ENCODE results near the gene VPS41.
"Not testable (repeated sequence)": the region's sequence is repeated elsewhere in the genome, so short reads cannot be mapped to it uniquely, and the experiment has no call there.

VPS41 gene

DNA sequence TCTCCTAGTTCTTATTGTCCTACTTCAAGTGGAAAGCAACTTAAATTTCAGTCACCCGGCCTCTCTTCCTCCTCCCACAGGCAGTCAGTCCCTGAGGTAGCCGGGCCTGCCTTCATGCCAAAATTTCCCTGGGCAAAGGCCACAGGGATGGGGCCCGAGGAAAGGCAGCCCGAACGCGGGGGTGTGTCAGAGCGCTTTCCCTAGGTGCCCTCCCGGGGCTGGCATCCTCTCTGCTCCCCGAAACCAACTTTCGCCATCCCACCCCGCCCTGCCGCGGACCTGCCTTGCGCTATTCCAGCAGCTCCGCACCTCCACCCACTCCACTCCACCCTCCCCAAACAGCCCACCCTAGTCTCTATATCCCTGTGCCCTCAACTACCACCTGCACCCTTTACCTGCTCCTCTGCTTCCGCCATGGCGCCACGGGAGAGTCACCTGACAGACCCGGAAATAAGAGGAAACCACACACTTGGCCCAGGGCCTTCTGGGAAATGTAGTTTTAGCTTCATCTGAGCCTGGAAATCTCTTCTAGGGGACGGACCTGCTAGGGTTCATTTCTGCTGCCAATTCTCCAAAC is at the start of gene VPS41:
Gene VPS41, minus strand, starts transcription at position 433 of the 577 bp plus-strand sequence. Its CDS starts 17 bp downstream, at position 416.
- DNase-seq (ENCODE audit: low read depth in 2 of 2) = peak; percentile 53 to 58

DNA sequence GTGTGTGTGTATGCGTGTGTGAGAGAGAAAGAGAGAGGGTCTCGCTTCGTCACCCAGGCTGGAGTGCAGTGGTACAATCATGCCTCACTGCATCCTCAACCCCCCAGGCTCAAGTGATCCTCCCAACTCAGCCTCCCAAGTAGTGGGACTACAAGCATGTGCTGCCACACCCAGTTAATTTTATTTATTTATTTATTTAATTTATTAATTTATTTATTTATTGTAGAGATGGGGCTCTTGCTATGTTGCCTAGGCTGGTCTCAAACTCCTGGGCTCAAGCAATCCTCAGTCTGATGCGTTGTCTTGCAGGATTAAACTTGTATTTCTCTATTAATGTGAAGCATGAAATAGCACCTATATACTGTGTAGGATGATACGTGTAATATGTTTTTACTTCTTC is 46.9 kb upstream of the VPS41 start:
- DNase-seq (ENCODE audit: low read depth in 2 of 2) = no peak

DNA sequence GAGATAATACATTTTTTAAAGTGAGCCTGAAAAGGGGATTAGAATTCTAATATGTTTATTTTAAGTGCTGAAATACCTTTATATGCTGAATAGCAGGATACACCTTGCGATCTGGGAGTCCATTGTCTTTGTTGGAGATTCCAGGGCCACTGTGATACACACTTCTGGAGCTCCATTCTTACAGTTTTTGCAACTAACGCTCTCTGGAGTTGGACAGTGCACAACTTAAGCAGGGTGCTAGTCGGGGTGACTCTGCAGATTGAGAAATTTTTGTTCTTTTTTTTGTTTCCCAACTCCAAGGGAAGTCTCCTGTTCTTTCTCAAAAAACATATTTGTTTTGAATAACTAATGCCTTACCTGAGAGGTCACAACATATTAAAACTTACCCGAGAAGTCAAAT is 45.0 kb upstream of the VPS41 start:
- no peak for DNase-seq (ENCODE audit: low read depth in 2 of 2)

DNA sequence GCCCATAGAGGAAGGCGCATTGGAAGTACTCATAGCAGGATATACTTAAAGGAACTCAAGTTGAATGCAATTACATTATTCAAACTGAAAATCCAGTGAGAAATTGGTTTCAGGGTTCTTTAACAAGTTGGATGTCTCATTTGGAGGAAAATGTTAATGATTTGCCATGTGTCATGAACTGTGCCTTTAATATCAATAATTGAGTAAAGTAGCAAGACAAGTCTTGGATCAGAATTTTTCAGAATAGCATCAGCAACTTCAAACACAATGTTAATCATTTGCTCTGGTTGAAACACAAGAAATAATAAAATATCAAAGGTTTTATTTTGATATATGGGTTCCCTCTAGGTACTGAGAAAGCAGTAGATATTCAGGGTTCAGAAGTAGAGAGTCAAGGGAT is 44.2 kb upstream of the VPS41 start:
- DNase-seq (ENCODE audit: low read depth in 2 of 2) = no peak

DNA sequence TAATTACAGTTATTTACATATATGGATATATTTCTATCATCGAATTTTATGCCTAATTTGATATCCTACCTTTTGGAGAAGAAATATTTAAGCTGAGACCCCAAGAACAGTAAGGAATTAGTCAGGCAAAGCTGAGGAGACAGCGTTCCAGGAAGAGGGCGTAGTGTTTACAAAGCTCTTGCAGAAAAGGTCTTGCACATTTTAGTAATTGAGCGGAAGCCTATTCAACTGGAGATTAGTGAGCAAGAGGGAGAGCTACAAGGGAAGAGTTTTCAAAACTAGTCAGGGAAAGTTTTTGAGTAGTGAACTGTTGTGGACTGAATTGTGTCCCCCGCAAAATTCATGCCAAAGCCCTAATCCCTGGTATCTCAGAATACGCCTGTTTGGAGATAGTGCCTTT is 42.2 kb upstream of the VPS41 start:
- no peak for DNase-seq (ENCODE audit: low read depth in 2 of 2)

DNA sequence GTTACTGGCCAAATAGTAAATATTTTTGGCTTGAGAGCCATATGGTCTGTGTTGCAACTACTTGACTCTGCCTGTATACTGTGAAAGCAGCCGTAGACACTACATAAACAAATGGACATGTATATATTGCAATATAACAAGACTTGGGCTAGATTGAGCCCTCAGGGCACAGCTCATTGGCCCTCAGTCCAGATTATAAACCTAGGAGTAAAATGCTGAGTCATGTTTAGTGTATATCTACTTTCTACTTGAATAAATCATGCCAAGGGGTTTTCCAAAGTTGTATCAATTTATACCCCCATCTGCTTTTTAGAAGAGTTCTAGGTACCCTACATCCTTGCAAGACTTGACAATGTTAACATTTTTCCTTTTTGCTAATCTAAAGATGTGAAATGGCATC is 41.3 kb upstream of the VPS41 start:
- DNase-seq (ENCODE audit: low read depth in 2 of 2) = no peak

DNA sequence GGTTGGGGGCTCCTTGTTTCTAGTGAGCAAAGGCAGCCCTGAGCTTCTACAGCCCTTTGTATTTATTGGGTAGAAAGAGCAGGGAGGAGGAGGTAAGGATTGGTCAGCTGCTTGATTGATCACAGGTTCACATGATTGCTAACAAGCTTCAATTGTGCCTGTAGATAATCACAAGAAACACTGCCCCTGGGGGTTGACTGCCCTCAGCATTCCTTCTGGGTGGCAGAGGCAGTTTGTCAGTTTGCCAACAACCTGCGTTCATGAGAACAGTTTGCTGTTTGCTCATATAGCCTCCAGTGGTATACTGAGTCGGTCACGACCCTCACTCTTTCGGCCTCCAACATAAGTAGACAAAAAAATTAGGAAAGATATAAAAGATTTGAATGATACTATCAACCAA is 38.5 kb upstream of the VPS41 start:
- not testable (repeated sequence) for DNase-seq (ENCODE audit: low read depth in 2 of 2)

DNA sequence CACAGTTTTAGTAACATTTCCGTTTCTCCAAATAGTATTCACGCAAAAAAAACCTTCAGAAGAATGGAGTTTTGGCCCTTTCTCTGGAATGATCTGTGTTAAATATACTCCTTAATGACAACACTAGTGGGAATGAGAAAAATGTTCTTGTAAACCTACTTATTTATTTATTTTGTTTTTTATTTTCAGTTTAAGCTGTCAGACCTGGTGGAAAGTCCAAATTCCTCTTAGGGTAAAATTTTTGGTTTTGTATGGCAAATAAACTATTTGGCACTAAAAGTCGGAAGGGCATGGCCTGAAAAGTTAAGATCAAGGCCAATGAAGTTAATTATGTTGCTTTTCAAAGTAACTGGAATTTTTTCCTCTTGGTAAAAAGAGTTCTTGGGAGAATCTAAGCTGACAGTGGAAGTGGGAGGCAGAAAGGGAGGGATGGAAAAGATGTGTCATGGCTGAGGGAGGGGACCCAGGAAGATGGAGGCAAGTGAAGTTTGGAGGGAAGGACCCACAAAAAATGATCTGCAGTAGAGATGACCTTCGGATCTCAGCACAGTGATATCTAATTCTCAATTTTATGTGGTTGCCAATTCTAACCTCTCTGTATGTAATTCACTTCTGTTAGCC is 33.5 kb upstream of the VPS41 start:
- DNase-seq (ENCODE audit: low read depth in 2 of 2) = no peak

DNA sequence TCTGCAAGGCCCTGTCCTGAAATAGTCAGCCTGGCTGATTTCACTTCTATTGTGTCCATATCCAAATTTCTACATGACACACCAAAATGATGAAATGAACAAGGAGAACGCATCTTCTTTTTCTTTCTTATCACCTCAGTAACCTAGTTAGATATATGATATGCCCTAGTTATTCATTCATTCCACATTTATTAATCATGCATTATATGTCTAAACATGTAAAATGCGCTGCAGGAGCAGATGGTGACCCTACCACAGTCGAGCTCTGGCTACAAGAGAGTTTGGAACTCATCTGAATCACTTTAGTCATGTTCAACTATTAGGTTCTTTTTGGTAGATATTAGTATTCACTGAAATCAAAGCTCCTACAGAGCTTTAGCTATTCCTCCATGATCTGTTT is 31.8 kb upstream of the VPS41 start:
- DNase-seq (ENCODE audit: low read depth in 2 of 2) = no peak

DNA sequence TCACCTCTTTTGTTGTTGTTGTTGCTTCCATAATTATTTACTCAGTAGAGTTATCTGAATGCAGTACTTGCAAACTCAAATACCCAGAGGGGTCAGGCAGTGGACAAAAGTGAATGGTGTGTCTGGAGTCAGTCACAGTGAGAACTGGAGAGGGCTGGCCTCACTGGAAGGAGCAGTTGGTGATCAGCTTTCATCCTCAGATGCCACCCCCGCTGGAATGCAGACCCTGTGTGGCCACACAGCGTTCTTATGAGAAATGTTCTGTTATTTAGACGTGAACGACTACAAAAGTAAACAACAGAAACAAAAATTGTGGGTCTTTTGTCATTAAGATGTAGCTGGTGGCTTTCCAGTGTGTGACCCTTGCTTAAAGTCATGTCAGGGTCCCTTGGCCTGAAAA is 29.6 kb upstream of the VPS41 start:
- DNase-seq (ENCODE audit: low read depth in 2 of 2) = no peak

DNA sequence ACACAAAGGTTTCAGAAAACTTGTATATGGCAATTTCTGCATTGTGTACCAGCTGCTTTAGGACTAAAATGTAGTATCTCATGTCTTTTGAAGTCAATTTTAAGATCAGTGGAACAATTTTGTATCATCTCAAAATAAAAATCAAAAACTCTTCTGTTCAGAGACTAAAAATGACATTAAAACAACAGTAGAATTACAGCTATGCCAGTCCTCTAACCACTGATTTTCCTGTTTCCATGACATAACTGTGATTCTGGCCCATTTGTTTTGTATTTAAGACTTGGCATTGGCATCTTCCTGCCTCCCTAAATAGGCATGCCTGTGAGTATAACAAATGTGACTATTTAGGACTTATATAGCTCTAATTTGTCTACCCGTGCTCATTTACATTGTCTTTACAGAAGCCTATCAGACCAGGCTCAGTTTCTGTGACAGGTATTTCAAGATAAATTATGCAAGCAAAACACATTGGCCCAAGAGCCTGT is 29.1 kb upstream of the VPS41 start:
- DNase-seq (ENCODE audit: low read depth in 2 of 2) = no peak

DNA sequence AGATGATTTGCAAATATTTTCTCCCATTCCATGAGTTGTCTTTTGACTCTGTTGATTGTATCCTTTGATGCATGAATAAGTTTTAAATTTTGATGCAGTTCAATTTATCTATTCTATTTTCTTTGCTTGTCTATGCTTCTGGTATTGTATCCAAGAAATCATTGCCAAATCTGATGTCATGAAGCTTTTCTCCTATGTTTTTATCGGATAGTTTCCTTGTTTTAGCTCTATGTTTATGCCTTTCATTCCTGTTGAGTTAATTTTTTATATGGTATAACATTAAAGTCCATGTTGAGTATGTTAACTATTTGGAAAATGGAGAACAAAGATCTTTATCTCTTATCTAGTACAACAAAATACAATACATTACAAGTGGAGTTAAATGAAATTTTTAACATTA is 27.6 kb upstream of the VPS41 start:
- no peak for DNase-seq (ENCODE audit: low read depth in 2 of 2)

DNA sequence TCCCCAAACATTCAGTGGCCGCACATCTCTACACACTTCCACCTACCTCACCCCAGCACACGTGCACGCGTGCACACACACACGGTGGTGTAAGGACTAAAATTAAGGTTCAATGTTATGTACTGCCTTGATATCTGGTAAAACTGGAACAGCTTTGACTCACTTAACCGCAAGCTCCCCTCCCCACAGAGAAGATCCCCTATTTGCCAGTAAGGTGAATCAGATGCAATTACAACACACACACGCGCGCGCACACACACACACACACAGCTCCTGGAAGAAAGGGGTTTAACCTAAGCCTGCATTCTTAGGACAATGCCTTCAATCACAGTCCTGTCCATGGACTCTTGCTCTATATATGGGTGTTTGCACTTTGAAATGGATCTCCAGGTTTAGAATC is 25.5 kb upstream of the VPS41 start:
- no peak for DNase-seq (ENCODE audit: low read depth in 2 of 2)

DNA sequence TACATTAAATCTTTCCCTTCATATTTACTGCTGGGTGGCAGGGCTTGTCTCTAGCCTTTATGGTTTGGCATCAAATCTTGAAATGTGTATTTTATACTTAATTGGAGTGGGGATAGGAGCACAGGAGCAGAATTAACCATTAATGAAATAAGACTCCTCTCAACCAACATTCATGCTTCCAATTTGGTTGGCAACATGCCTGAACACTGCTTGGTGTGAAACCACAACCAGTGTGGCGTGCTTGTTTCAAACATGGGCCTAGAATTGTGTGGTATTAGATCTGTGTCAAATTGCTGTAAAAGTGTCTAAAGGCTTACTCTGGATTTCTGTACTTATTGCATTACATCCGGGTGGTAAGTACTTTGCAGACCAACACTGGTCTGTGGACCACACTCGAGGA is 25.1 kb upstream of the VPS41 start:
- no peak for DNase-seq (ENCODE audit: low read depth in 2 of 2)

DNA sequence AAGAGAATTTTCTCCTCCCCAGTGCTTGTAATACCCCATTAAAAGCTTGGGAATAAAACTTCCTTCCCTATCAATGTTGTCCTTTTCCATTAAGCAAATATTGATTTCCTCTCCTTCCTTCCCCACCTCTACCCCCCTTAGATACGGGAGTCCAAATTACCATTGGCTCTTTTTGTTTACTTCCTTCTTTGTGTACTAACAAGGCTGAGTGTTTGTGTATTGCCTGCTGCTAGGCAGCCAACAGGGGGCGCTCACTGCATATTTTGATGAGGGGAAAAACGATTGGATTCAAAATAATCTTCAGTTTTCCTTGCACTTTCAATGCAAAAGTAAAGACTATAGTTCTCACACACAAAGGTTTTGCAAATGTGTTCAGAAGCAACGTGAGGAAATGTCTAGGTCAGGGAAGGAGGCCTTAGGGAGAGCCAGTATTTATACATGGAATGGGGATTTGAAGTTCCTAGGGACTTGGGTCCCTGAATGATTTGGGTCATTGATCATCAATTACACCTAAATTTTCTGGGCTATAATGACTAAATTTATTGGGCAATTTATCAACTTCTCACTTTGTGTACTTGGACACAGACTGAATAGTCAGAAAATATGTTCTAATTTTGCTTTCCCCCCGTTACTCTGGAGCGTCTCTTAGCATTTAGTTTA is 23.6 kb upstream of the VPS41 start:
- peak; percentile 40 to 42 for DNase-seq (ENCODE audit: low read depth in 2 of 2)

DNA sequence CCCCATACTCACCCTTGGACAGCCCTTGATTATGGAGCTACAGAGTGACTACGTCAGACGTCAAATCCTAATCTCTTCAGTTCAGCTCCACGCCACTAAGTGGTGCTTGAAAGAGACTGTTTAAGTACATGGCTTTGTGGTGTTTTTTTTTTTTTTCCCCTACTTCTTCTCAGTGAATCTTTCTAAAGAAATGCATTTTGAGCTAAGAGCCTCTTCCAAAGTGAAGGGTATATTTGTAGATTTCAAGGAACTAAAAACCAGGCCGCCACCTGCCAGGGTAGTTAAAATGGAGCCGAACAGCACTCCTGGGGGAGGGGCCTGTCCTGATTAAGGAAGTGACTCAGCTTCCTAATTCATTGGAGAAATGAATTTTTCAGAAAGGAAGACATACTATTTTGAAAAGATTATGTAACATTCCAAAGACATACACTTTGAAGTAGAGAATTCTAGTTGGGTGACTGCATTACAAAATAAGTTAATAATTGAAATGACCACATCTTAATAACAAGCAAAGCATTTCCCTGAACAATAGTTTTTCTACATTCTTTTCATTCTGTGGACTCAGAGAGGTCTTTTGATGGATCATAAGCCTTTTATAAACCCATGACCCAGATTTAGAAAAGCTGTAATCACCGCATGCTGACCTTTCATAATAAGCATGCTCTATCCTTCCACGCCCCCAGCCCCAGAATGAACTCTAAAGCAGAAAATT is 20.6 kb upstream of the VPS41 start:
- no peak for DNase-seq (ENCODE audit: low read depth in 2 of 2)

DNA sequence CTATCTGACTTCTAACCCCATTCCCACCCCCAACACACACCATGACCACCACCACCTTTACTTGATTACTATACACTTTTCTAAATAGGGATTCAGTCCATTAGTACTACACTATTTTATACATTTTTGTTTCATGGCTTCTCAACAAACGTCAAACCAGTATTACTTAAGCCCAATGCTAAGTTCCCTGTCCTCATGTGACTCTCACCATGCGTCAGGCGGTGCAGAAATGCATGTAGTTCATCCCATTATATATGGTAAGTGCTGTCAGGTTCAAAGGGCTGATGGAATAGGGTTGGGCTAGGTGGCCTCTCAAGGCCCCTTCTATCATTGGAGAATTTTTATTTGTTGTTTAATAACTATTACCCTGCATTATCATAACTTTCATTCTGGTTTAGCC is 19.5 kb upstream of the VPS41 start:
- no peak for DNase-seq (ENCODE audit: low read depth in 2 of 2)

DNA sequence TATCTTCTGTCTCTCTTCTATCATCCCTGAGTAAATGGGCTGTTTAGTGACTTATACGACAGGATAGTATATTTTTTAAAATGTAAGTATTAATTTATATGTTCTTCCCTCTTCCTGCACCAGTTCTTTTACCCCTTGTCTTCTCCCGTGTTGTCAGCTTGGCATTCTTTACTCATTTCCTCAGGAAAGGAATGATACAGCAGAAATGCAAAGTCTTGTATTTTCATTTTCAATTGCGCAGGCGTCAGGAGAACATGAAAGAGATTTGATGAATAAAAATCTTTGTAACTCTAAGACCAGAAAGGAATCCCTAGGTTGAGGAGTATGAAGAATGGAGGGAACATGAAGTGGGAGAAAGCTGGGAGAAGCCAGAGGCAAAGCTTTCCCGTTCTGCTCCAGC is 18.8 kb upstream of the VPS41 start:
- DNase-seq (ENCODE audit: low read depth in 2 of 2) = no peak

DNA sequence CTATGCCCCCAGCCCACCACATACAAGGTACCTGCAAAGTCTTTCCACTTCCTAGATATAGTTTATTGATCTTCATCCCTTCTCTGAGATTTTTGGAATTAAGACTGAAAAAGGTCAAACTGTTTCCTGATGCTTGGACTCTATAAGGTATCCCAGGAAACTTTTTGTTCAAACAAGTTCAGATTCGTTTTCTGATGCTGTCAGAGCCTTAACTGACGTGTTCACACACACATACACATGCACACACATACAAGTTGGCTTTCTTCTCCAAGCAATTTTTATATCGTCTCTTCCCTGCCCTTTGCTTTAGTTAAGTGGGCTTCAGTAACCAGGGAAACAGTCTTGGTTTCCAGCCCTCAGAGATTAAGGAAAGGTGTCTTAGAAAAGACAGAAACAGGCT is 11.7 kb upstream of the VPS41 start:
- no peak for DNase-seq (ENCODE audit: low read depth in 2 of 2)

DNA sequence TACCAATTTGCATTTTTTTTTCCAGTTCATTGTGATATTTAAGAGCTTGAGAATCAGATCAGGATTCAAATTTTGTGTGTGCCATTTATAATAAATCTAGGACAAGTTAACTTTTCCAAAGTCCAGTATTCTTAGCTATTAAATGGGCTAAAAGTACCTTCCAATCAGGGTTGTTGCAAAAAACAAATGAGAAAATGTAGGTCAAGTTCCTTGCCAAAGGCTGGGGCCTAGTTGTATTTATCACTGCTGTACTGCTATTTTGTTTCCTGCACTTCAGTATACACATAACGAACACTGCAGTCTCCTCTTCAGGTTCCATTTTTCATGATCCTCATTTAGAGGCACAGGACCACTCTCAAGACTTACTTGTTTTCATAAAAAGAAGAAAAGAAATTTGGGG is 7.4 kb upstream of the VPS41 start:
- DNase-seq (ENCODE audit: low read depth in 2 of 2) = no peak

DNA sequence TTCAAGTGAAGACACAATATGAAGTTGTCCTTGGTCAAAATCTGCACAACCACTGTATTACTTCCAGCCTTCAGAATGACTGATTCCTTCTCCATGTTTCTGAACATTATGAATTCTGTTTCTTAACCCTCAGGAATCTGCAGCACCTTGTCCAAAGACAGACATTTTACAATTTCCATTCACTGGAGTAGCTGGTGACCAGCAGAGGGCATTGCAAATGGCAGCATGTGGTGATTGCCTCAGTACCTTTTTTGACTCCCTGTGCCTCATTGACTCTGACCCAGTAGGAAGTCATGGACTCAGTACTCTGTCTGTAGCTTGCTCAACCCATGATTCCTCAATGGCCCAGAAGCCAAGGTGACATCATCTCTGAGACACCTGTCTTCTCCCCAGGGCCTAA is 879 bp upstream of the VPS41 start:
- no peak for DNase-seq (ENCODE audit: low read depth in 2 of 2)

DNA sequence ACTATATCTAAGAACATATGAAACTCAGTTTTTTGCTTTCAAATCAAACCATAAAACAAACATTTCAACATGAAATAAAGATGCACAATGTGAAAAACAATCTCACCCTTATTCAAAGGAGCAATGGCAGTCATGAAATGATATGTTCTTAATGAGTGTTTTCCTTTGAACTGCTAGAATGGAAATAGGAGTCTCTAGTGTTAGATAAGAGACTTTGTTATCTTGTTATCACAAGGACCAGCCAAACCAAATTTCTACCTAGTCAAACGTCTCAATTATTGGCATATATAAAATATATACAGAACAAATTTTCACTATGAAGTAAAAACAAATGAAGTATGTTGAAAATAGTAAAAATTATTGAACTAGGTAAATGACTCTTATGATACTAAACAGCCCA is 1.2 kb downstream of the VPS41 start:
- no peak for DNase-seq (ENCODE audit: low read depth in 2 of 2)

DNA sequence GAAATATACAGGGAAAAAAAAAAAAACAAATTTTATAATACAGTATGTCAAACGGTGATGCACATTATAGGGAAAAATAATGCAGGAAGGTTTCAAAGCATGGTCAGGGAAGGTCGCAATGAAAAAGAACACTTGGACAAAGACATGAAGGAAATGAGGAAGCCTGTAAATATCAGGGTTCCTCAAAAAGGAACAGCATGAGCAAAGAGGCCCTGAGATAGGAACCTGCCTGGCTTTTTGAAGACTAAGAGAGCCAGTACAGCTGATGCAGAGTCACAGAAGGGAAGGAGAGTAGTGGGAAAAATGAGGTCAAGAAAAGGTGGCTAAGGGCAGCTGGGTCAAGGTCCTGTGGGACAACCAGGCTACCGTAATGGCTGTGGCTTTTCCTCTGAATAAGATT is 1.9 kb downstream of the VPS41 start:
- DNase-seq (ENCODE audit: low read depth in 2 of 2) = no peak

All from stimulated activated CD8-positive, alpha-beta memory T cell treated with anti-CD3 and anti-CD28 coated beads, Interleukin-2, amount 100 ng/mL, for 48 hours (primary cell).